ENCODE data around the gene PANK4.
"Not testable (repeated sequence)": the region's sequence is repeated elsewhere in the genome, so short reads cannot be mapped to it uniquely, and the experiment has no call there.

Gene PANK4

DNA sequence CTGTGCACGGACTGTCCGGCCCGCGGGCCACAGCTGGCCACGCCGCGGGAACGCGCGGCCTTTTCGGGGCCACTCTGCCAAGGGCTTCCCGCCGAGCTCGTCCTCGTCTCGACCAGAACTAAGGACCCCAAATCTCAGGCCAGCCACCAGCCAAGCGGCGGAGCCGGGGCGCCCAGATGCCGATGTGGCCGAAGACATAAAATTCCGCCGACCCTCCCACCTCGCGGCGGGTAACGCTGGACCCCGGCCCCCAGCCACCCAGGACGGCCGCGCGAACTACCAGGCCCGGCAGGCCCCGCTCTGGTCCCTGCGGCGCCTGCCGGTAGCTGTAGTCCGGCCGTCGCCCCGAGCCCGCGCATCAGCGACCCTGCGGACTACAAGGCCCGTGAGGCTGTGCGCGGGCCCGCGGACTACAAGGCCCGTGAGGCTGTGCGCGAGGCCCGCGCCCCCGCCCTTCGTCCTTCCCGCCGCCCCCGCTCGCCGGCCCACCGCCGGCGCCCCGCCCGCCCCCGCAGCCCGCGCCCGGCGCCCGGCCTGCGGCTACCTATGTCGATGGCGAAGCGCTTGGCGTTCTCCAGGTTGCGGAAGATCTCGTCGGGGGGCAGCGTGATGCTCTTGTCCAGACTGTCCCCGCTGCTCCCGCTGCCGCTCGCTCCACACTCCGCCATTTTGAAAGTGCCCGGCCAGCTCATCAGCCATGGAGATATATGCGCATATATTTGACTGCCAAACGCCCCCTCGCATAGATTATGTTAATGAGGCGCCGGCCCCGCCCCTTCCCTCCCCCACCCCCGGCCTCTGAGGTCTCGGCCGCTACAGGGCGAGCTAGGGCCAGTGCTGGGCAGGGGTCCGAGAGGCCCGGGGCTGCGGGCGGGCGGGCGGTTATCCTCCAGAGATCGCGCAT is at the start of gene PANK4:
Gene PANK4, minus strand, starts transcription at position 677 of the 904 bp plus-strand sequence. Its CDS starts 9 bp downstream, at position 668.
- DNase-seq: peak; percentile 92

DNA sequence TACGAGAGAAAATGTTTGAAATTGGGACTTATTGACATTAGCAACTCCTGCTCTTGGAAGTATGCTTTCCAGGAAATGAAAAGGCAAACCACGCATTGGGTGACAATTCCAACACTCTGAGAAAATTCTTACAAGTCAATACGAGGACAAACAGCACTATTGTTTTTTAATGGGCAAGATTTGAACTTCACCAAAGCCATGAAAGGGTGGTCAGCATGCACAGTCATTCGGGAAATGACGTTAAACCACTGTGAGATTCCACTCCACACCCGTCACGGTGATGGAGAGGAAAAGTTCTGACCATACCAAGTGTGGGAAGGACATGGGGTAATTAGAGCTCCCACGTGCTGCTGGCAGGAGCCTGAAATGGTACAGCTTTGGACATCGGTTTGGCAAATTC is 48.0 kb upstream of the PANK4 start:
- no peak for DNase-seq

DNA sequence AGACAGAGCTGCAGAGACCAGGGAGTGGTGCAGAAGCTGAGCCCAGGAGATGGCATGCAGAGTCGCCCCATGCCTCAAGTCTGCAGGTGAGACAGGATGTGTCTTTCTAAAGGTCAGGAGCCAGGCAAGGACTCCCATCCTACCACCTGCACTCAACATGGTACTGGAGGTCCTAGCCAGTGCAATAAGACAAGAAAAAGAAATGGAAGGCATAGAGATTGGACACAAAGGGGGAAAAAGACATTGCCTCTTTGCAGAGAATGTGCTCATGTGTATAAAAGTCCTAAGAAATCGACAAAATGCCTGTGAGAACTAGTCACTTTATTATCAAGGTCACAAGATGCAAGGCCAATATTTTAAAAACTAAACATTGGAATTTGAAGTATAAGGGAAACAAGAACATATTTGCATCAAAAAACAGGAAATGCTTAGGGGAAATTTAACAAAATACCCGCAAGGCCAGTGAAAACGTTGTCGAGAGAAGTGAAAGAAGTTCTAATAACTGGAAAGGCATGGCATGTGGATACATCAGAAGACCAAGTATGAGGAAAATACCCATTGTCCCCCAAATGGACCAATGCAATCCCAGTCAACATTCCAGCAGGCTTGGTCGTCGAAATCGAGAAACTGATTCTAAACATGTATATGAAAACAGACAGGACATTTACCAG is 47.0 kb upstream of the PANK4 start:
- DNase-seq: no peak

DNA sequence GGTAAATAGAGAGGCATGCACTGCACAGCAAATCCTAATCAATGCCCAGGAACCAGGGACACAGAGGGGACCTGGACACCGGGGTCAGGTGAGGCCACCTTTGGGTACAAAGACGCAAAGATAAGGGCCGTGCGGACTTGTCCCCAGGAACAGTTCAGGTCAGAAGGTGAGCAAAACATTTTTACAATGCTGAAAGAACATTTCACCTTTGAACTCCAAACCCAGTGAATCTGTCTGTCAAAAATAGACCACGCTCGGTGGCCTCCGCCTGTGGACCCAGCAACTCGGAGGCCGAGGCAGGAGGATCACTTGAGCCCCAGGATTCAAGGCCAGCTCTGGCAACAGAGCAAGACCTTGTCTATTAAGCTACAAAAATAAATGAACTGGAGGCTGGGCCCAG is 45.0 kb upstream of the PANK4 start:
- DNase-seq: no peak

DNA sequence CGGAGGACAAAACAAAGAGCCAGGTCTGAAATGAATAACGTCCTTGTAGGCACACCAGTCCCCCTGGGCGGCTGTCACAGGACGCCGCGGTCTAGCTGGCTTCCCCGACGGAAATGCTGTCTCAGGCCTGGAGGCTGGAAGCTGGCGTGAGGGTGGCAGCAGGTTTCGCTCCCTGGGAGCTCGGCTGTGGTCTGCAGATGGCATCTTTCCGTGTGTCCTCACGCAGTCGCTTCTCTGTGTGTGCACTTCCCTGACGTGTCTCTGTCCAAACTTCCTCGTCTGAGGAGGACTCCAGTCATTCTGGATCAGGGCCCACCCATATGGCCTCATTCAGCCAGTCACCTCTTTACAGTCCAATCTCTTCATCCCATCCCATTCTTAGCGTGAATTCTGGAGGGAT is 43.9 kb upstream of the PANK4 start:
- no peak for DNase-seq

DNA sequence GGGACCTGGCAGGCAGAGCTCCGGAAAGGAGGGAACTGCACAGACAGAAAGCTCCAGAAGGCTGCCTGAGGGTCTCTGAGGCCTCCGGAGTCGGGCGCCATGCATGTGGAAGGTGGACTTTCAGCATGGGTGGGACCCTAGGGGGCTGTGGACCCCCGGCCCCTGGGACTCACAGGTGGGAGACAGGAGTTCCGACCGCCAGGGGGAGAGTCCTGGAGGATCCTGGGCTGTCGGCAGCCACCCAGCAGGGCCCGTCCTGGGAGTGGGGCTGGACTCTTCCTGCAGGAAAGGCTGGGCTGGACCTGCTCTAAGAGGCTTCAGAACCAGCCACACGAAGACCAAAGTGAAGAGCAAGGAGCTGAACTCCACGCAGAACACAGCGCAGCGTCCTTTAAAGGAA is 43.3 kb upstream of the PANK4 start:
- not testable (repeated sequence) for DNase-seq

DNA sequence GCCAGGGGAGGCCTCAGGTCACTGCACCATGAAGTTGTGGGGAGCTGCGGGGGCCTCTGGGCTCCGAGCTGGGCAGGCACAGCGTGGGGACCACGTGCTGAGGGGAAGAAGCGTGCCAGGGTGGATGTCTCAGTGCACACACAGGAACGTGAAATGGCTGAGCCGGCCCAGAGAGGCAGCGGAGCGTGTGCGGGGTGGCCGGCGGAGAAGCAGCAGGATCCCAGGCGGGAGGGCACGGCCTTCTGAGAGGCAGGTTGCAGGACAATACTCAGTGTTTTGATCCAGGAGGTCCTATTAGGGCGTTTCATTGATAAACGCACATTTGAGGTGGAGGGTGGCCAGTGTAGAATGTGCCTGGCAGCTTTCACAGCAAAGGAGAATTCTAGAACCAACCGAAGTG is 42.7 kb upstream of the PANK4 start:
- DNase-seq: no peak

DNA sequence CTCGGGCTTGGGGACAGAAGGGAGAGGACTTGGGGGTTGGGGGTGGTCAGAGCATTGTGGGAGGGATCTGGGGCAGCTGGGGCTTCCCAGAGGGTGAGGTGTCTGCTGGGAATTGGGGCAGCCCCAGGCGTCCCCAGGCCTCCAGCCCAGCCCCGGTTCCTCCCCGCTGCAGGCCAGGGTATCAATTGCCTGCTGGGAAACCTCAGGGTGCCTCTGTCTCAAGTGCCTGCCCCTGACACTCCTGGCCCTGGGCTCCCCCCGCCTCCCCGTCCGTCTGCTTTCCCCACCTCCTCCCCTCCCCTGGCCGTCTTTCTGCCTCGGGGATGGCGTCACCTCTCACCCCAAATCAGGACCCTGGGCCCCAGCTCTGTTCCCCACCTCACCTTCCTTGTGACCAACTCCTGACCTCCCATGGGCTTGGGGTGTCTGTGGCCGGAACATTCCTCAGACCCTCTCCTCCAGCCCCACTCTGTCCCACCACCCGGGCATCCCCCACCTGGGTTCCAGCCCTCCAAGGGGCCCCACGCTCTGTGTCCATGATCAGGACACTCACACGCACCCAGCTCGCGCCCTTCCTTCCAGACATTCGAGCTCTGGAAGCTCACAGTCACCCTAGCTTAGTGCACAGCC is 41.9 kb upstream of the PANK4 start:
- not testable (repeated sequence) for DNase-seq

DNA sequence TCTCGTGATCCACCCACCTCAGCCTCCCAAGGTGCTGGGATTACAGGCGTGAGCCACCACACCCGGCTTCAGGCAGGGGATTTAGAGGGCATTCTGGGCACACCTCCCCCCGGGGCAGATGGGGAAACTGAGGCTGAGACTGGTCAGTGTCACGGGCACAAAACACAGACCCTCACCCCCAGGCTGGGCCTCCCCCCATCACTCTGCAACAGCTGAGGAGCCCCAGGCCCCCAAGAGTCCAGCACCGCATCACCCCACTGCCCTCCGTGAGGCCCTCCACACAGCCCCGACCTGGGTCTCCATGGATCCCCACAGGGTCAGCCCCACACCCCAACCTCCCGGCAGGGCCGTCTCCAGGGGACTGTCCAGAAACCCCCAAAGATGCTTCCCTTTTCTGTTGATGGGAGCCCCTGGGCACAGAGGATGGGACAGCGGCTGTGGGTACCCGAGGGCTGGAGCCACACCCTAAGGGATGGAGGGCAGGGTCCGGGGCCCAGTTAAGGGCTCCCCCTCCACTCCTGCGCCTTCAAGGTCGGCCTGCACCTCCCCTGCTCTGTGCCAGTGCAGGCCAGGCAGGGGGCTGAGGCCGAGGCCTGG is 40.8 kb upstream of the PANK4 start:
- no peak for DNase-seq

DNA sequence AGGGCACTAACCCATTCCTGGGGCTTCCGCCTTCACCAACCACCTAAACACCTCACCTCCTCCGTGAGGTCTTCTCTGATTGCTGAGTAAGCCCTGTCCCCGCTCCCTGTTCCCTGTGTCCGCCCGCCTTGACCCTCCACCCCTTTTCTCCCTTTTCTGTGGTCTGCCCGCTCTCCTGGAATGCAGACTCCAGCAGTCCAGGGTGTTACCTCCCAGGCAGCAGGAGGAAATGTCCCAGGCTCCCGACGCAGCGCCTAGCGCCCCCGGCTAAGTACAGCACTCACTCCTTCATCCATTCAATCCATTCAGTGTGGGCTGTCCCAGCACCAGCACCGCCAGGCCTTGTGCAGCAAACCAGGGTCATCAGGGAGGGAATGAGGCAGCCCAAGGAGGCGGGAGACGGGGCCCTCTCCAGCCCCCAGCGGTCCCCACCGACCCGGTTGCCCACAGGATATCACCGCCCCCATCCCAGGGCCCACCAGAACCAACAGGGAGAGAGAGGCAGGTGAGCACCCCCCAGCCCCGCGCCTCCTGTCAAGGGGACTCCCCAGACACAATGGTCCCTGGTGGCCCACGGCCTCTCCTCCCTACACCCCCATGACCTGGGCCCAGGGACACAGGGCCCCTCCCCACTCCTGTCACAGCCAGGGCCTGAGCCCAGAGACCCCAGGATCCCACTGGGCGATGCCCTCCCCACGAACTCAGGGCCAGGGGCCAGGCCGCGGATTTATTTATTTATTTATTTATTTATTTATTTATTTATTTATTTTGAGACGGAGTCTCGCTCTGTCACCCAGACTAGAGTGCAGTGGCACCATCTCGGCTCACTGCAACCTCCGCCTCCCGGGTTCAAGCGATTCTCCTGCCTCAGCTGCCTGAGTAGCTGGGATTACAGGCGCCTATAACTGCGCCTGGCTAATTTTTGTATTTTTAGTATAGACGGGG is 40.0 kb upstream of the PANK4 start:
- no peak for DNase-seq

DNA sequence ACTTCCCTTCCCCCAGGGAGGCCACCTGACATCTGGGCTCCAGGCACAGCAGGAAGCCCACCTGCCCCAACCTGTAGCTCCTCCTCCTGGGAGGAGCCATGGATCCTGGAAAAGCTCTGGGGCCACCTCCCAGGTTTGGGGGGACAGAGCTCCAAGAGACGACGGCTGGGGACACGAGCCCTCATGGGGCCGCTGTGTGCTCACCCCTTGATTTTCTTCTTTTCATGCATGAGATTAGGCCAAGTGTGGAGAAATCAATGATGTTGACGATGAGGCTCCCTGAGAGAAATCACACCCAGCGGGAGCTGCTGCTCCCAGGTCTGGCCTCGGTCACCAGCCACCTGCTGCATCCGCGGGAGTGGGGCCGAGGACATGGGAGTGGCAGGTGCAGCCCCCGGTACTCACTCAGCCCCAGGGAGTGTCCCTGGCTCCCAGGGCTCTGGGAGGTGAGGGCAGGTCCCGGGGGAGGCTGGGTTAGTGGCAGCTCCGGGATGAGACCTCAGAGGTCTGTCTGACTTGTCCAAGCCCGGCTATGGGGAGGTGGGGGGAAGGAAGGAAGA is 38.5 kb upstream of the PANK4 start:
- no peak for DNase-seq

DNA sequence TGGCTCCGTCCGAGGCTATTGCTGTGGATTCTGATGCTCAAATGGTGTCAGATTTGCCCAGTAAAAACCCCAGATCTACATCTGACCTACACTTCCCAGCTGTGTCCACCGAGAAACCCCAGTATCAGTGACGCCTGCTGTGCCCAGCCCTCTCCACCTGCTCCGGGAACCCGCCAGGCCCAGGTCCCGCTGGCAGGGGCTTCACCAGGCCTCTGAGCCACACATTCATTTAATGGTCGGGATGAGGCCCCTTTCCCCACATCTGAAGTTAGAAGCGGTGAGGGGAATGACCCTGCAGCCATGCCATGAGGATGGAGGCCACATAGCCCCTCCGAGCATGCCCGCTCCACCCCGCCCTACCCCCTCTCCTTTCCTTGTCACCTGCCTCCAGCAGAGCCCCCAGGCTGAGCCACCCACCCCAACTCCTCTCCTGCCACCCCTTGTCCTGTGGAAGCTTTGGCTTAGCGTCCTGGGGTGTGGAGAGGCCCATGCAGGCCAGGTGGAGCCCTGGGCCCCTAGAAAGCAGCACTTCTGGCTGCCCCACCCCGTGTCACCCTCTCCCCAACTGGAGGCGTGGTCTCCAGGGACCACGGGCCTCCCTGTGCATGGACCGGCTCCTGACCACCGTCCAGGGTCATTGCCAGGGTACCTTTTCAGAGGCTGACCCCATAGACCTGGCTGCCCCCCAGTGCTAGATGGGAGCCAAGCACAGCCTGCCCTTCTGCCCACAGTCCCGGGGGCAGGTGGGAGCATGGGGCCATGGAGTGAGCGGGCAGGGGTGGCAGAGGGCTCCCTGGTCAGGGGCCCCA is 37.8 kb upstream of the PANK4 start:
- no peak for DNase-seq

DNA sequence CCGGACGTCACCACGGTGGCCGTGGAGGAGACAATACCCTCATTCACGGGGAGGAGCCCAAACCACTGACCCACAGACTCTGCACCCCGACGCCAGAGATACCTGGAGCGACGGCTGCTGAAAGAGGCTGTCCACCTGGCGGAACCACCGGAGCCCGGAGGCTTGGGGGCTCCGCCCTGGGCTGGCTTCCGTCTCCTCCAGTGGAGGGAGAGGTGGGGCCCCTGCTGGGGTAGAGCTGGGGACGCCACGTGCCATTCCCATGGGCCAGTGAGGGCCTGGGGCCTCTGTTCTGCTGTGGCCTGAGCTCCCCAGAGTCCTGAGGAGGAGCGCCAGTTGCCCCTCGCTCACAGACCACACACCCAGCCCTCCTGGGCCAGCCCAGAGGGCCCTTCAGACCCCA is 36.8 kb upstream of the PANK4 start:
- DNase-seq: no peak

DNA sequence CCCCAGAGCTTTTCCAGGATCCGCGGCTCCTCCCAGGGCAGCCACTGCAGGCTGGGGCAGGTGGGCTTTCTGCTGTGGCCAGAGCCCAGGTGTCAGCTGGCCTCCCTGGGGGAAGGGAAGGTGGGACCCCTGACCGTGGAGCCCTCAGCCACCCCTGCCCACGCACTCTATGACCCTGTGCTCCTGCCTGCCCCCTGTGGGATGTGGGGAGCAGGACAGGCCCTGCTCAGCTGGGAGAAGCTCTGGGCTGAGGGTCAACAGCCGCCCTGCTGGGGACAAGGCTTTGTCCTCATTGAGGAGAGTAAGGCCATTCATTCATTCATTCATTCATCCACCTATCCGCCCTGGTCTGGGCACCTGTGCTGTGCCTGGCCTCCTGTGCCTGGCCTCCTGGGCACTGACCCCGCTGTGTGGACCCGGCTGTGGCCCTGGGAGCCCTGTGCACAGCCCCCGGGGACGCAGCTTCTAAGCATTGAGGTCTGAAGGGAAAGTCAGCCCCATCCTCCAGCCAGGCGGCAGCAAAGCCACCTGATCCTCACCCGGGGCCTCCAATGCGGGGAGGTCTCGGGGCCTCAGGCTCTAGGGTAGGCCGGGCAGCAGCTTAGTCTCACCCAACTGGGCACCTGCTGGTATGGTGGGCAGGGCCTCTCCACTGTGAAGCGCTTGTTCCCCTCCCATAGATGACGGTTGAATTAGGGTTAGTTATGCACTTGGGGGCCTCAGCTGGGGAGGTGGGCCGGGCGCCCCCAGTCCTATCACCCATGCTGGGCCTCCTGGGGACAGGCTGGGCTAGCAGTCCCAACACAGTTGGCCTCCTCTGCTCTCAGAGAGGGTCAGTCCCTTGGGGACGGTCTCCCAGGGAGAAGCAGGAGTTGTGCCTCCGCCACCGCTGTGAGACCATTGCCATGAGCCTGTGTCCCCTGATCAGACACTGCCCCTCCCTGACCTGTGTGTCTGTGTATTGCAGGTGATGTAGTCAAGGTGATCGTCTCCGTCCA is 35.8 kb upstream of the PANK4 start:
- DNase-seq: peak; percentile 34

DNA sequence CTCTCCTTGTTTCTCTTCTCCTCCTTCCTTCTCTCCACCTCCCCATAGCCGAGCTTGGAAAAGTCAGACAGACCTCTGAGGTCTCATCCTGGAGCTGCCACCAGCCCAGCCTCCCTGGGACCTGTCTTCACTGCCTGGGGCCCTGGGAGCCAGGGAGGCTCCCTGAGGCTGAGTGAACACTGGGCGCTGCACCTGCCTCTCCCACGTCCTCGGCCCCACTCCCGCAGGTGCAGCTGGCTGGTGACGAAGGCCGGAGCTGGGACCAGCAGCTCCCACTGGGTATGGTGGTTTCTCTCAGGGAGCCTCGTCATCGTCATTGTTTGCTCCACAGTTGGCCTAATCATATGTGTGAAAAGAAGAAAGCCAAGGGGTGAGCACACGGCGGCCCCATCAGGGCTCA is 35.0 kb upstream of the PANK4 start:
- no peak for DNase-seq

DNA sequence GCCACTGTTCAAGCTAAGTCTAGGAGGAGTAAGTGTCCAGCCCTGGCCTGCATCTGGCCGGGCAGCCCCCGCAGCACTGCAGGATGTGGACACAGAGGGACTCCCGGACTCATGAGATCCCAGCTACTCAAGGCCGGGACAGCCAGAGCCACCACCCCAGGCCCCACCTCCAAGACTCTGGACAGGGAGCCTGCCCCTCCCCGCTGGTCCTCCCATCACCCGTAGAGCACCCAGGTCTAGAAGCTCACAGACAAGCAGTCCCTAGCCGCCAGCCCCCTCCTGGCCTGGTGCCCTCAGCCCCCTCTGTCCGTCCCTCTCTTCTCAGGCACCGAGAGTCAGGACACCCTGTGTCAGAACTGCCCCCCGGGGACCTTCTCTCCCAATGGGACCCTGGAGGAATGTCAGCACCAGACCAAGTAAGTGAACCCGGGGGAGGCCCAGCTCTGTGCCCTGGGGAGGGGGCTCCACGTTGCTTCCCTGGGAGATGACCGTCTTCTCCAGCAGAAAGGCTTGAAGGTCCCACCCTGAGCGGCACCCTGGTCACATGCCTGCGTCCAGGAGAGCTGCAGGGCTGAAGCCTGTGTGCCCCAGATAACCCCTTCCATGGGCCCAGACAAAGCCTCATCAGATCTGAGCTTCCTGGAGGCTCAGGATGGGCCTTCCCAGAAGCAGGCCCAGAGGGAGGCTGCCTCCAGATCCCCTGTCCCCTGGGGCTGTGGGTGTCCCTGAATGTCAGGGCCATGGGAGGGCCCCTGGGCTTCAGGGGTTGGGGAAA is 34.1 kb upstream of the PANK4 start:
- DNase-seq: no peak

DNA sequence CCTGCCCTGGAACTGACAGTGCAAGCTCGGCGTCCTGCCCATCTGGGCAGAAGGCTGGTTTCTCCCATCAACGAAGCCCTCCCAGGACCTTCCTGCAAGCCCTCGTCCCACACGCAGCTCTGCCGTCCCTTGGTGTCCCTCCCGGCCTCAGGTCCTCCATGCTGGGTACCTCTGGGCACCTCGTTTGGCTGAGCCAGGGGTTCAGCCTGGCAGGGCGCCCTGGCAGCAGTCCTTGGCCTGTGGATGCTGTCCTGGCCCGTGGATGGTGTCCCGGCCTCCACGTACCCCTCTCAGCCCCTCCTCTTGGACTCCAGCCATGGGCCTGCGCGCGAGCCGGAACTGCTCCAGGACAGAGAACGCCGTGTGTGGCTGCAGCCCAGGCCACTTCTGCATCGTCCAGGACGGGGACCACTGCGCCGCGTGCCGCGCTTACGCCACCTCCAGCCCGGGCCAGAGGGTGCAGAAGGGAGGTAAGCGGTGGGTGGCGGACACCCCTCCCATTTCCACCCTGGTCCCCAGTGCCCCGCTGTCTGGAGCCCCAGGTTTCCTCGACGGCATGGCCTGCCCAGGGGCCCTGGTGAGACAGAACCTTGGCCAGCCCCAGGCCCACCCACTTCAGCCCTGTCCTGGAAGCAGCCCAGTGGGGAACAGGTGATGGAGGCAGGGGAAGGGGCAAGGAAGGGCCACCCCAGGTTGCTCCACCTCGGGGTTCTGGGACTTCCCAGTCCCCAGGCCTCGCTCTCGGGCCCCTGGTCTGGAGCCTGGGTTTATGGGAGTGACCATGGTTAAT is 33.3 kb upstream of the PANK4 start:
- DNase-seq: no peak

DNA sequence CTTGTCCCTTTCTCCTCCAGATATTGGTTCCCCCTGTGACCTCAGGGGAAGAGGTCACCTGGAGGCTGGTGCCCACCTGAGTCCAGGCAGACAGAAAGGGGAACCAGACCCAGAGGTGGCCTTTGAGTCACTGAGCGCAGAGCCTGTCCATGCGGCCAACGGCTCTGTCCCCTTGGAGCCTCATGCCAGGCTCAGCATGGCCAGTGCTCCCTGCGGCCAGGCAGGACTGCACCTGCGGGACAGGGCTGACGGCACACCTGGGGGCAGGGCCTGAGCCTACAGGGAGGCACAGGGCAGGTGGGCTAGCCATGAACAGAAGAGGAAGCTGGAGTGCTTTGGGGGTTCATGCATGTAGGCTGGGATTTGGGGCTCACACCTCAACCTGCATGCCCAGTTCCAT is 32.5 kb upstream of the PANK4 start:
- DNase-seq: no peak
